Measurements from ENCODE around the gene CARD9.
"Not testable (repeated sequence)": the region's sequence is repeated elsewhere in the genome, so short reads cannot be mapped to it uniquely, and the experiment has no call there.

The CARD9 gene

GRCh38 chr9:136362450-136362784, 11.1 kb downstream of the CARD9 start:
- DNase-seq: no peak

- DNase-seq: no peak
These were observed 11.6 kb downstream of the CARD9 start for GRCh38 chr9:136361754-136362449.

GRCh38 chr9:136361047-136361753, 12.3 kb downstream of the CARD9 start:
- DNase-seq: no peak

- DNase-seq: no peak
These were observed 13.4 kb downstream of the CARD9 start for GRCh38 chr9:136359774-136360718.

GRCh38 chr9:136358888-136359287, 14.6 kb downstream of the CARD9 start:
- no peak for DNase-seq

- DNase-seq: no peak
These were observed 15.5 kb downstream of the CARD9 start for GRCh38 chr9:136358016-136358415.

GRCh38 chr9:136357202-136357725, 16.2 kb downstream of the CARD9 start:
- no peak for DNase-seq

- DNase-seq: no peak
These were observed 17.6 kb downstream of the CARD9 start for GRCh38 chr9:136355616-136356557.

- DNase-seq: no peak
These were observed 18.8 kb downstream of the CARD9 start for GRCh38 chr9:136354592-136355085.

GRCh38 chr9:136353757-136354488, 19.5 kb downstream of the CARD9 start:
- DNase-seq: no peak

- DNase-seq: no peak
These were observed 20.4 kb downstream of the CARD9 start for GRCh38 chr9:136353088-136353487.

- DNase-seq: no peak
These were observed 20.8 kb downstream of the CARD9 start for GRCh38 chr9:136352682-136353081.

GRCh38 chr9:136351868-136352267, 21.6 kb downstream of the CARD9 start:
- not testable (repeated sequence) for DNase-seq

GRCh38 chr9:136351252-136351800, 22.1 kb downstream of the CARD9 start:
- no peak for DNase-seq

- DNase-seq: no peak
These were observed 23.9 kb downstream of the CARD9 start for GRCh38 chr9:136349546-136349945.

- DNase-seq: no peak
These were observed 24.8 kb downstream of the CARD9 start for GRCh38 chr9:136348691-136349090.

- DNase-seq: no peak
These were observed 25.8 kb downstream of the CARD9 start for GRCh38 chr9:136347472-136348256.

GRCh38 chr9:136346927-136347465, 26.5 kb downstream of the CARD9 start:
- DNase-seq: no peak

GRCh38 chr9:136346157-136346481, 27.4 kb downstream of the CARD9 start:
- DNase-seq: no peak
